AG04449 (cell line): ENCODE results near the gene R3HCC1L.

Source experiments
- CTCF ChIA-PET: fragments of 350-600 bp; formaldehyde crosslinking; extraction: SDS; loops from one replicate; lab custom pipeline; 2021; ENCODE audit warnings: antibody characterized with exemption; lab: Yijun Ruan, JAX
- POLR2A ChIA-PET: fragments of 400-600, 350-600 bp; formaldehyde crosslinking; extraction: SDS; loops from one replicate; lab custom pipeline; 2020; ENCODE audit warnings: antibody characterized with exemption, inconsistent platforms; lab: Yijun Ruan, JAX
- DNase-seq: peaks from one replicate; pipeline ENCODE4 v3.0.0-alpha.2; 2010; ENCODE audit warnings: low read depth, low spot score
- H3K4me3 ChIP-seq: 2 replicates; pipeline ENCODE4 v1.5.1; 2011; ENCODE audit warnings: low read depth, mild to moderate bottlenecking, control low read depth, low read length
- TF ChIP-seq, protein P1 (sequence below): IDR thresholded peaks from one replicate; pipeline ENCODE4 v1.5.1; 2011; ENCODE audit warnings: mild to moderate bottlenecking, moderate library complexity, low read length, control low read depth, inconsistent platforms; ENCODE audit not compliant: insufficient read depth; ENCODE audit errors: missing control alignments

The R3HCC1L gene

DNA sequence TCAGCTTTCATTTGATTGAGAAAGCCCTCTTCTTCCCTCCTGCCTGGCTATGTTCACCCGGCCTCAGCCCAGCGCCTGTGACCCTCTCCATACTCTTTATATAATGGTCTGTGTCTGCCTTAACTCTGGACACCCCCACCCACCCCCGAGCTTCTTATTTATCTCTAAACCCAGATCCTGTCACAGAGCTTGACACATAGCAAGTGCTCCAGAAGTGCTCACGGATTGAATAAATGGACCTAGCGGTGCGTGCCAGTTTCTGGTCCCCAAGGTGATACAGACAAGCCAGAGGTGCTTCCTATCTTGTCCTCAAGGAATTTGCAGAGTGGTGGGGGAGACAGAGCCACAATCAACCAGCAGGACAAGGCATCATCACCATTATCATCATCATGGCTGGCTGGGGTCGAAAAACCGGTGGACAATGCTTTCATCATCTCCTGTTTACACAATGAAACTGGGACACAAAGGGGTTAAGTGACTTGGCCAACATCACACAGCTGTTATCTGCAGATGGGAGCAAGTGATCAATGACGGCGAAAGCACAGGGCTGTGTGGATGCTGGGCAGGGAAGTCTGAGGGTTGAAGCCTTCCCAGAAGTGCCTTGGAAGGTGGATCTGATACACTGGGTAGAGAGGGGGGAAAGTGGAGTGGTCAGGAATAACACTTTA lies 135.8 kb downstream of the R3HCC1L start:
- CTCF ChIA-PET = interaction anchor here (0.6 to 12.0 kb wide), 4 partner anchors 9 to 142 kb away, joined by 3 to 142 read pairs (median 4); no protein-coding TSS in a partner anchor
- POLR2A ChIA-PET = interaction anchor here (1.1 to 1.5 kb wide), 2 partner anchors 15 to 46 kb away, joined by 3 to 4 read pairs; no protein-coding TSS in a partner anchor
- no peak for DNase-seq
- H3K4me3 ChIP-seq = no peak overlapping the region
- TF ChIP-seq, protein P1, sequence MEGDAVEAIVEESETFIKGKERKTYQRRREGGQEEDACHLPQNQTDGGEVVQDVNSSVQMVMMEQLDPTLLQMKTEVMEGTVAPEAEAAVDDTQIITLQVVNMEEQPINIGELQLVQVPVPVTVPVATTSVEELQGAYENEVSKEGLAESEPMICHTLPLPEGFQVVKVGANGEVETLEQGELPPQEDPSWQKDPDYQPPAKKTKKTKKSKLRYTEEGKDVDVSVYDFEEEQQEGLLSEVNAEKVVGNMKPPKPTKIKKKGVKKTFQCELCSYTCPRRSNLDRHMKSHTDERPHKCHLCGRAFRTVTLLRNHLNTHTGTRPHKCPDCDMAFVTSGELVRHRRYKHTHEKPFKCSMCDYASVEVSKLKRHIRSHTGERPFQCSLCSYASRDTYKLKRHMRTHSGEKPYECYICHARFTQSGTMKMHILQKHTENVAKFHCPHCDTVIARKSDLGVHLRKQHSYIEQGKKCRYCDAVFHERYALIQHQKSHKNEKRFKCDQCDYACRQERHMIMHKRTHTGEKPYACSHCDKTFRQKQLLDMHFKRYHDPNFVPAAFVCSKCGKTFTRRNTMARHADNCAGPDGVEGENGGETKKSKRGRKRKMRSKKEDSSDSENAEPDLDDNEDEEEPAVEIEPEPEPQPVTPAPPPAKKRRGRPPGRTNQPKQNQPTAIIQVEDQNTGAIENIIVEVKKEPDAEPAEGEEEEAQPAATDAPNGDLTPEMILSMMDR = no peak

DNA sequence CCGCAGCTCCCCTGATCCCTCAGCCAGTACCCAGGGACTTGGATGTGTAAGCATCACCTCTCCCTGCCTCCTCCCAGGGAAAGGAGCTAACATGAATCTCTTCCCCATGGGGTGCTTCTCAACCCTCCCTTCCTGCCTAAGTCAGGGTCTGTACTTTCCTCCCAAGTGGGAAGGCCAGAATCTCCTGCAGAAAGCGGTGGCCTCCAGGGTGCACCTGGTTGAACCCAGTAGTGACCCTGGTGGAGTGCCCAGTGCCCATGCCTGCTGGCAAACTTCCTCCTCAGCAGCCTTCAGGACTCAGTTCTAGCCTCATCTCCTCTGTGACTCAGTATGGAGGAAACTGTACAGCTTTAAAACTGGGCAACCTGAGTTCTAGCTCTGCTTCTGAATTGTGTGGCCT lies 136.3 kb downstream of the R3HCC1L start:
- CTCF ChIA-PET = interaction anchor here (0.7 to 12.0 kb wide), 3 partner anchors 9 to 124 kb away, joined by 3 to 142 read pairs (median 5); no protein-coding TSS in a partner anchor
- H3K4me3 ChIP-seq = no peak overlapping the region
- DNase-seq = no peak
- TF ChIP-seq, protein P1 = no peak
- POLR2A ChIA-PET = interaction anchor here (1.1 kb wide), 1 partner anchor 15 kb away, joined by 4 read pairs; no protein-coding TSS in a partner anchor

DNA sequence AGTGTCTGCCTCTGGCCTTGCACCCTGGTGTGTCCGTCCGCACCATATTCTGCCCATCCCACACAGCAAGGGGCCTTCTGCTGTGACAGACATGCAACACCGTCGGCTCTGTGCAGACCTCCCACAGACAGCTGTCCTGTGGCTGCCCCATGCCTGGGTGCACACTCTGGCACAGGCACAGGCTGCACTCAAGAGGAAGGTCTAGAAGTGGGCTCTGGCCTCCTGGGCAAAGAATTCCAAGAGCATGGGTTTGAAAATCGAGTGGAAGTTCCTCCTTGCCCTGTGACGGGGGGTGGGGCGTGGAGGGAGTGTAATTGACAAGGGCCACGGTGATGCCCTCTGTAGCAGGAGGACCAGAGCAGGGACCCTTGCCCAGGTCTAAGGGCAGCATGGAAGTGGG lies 137.8 kb downstream of the R3HCC1L start:
- H3K4me3 ChIP-seq = no peak overlapping the region
- no peak for DNase-seq
- POLR2A ChIA-PET = no interaction called here
- CTCF ChIA-PET = interaction anchor here (1.5 to 12.0 kb wide), 2 partner anchors 39 to 122 kb away, joined by 6 to 142 read pairs; no protein-coding TSS in a partner anchor
- TF ChIP-seq, protein P1 = no peak

DNA sequence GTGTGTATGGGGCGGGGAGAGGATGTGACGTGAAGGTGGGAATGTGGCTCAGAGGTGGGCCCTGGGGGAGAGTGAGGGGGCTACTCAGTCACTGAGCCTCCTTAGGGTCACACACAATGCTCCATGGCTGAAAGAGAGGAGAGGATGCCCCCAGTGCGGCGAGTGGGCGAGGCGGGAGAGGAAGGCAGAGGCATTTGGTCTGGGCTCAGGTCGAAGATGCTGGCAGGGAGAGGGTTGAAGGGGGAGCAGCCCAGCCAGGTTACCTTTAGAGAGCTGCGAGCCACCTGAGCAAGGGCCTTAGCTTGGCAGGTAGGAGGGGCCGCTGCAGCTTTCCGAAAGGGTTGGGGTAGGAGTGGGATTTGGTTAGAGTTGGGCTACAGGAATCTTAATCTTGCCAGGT lies 138.2 kb downstream of the R3HCC1L start:
- H3K4me3 ChIP-seq = no peak overlapping the region
- ChIA-PET POLR2A (interaction anchor here (0.7 kb wide), 1 partner anchor 37 kb away, joined by 3 read pairs; no protein-coding TSS in a partner anchor), CTCF (interaction anchor here (0.9 to 1.5 kb wide), 5 partner anchors 10 to 122 kb away, joined by 3 to 7 read pairs (median 3); no protein-coding TSS in a partner anchor)
- TF ChIP-seq, protein P1 = no peak
- DNase-seq = no peak

DNA sequence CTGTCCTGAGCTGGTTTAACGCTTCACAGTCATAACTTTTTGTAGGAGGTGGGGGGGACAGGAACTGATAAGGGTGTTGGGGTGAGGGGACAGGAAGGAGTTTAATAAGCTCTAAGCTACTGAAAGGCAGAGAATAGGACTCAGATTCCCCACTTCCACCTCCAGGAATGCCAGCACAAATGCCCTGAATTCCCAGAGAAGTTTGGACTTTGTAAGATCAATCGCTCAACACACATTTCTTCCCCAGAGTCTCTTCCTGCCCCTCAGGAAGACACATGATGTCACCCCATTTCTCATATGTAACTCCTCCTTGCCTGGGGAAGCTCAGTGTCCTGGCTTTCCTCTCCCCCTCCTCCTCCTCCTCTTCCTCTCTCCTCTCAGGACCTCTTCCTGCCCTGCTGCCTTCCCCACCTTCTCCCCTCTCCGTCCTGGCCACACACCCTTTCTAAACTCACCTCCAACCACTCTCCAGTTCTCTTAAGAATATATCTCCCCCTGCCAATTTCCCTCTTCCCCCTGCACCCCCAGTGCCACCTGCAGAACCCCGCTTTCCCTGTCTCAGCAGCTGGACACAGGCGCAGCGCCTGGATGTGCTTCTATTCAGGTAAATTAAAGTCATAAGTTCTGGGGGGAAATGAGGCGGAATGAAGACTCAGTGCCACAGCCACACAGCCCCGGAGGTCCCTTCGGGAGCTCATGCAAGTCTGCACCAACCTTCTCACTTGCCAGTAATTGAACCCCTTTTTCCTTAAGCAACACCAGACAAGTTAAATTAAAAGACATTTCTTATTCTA lies 138.8 kb downstream of the R3HCC1L start:
- TF ChIP-seq, protein P1 = no peak
- DNase-seq = no peak
- no peak overlapping the region for H3K4me3 ChIP-seq
- POLR2A ChIA-PET = interaction anchor here (0.7 kb wide), 1 partner anchor 36 kb away, joined by 3 read pairs; no protein-coding TSS in a partner anchor
- CTCF ChIA-PET = interaction anchor here (0.9 to 1.5 kb wide), 5 partner anchors 10 to 121 kb away, joined by 3 to 7 read pairs (median 3); no protein-coding TSS in a partner anchor
